SK-N-SH (cell line): ENCODE measurements around the gene ARHGAP8.

Experiments used
- CTCF ChIP-seq: fragments of 200-600 bp; sonication (generic); IDR thresholded peaks from 2 replicates; pipeline ENCODE4 v1.6.1; 2017; ENCODE audit warnings: antibody characterized with exemption, mild to moderate bottlenecking, moderate library complexity
- EP300 ChIP-seq, 2 experiments: IDR thresholded peaks; 2 replicates each; pipeline versions ENCODE4 v1.4.0 to v1.6.1; 2012; ENCODE audit warnings: borderline replicate concordance in 1 of 2, low read depth in 1 of 2, low read length in 1 of 2
- EZH2phosphoT487 ChIP-seq: fragments of 200-600 bp; sonication (generic); IDR thresholded peaks from 2 replicates; pipeline ENCODE4 v1.6.1; 2017; ENCODE audit warnings: low read depth, mixed run types, mild to moderate bottlenecking, antibody characterized with exemption, moderate library complexity, borderline replicate concordance
- PBX3 ChIP-seq: IDR thresholded peaks from 2 replicates; pipeline ENCODE4; 2012
- REST ChIP-seq: IDR thresholded peaks from 2 replicates; pipeline ENCODE4 v1.6.1; 2012; ENCODE audit warnings: mild to moderate bottlenecking, low read depth, low read length, moderate library complexity
- RXRA ChIP-seq: IDR thresholded peaks from 2 replicates; pipeline ENCODE4 v1.4.0; 2012; ENCODE audit warnings: low read depth, mild to moderate bottlenecking, borderline replicate concordance
- ZBTB33 ChIP-seq: IDR thresholded peaks from 2 replicates; pipeline ENCODE4 v1.4.0; 2012; ENCODE audit warnings: low read depth, borderline replicate concordance

- TF ChIP-seq CTCF: no peak
- TF ChIP-seq REST: no peak
- no peak for TF ChIP-seq EZH2phosphoT487
- TF ChIP-seq ZBTB33: no peak
- TF ChIP-seq RXRA: no peak
- TF ChIP-seq EP300 (IDR thresholded peaks at IDR 0.05; ENCODE audit: borderline replicate concordance in 1 of 2, low read depth in 1 of 2, low read length in 1 of 2): no peak
- TF ChIP-seq PBX3: no peak
These were observed 37.5 kb upstream of the ARHGAP8 start for GRCh38 chr22:44714703-44715350.
